BE2C (cell line): ENCODE data around the gene MINDY1.

Experiments used
- DNase-seq: peaks from one replicate; pipeline ENCODE4 v3.0.0-alpha.2; 2020
- H3K27me3 ChIP-seq: fragments of 250-450 bp; sonication (Bioruptor Pico); 2 replicates; pipeline ENCODE4 v1.5.1; 2020; ENCODE audit warnings: mild to moderate bottlenecking
- H3K36me3 ChIP-seq: fragments of 250-450 bp; sonication (Bioruptor Pico); 2 replicates; pipeline ENCODE4 v1.5.1; 2020; ENCODE audit warnings: mild to moderate bottlenecking
- H3K4me1 ChIP-seq: fragments of 250-450 bp; sonication (Bioruptor Pico); 2 replicates; pipeline ENCODE4 v1.5.1; 2020
- H3K4me3 ChIP-seq: 2 replicates; pipeline ENCODE4 v1.5.1; 2011; ENCODE audit warnings: low read depth, low read length
- H3K9me3 ChIP-seq: fragments of 250-450 bp; sonication (Bioruptor Pico); 2 replicates; pipeline ENCODE4 v1.5.1; 2020
- CTCF ChIP-seq: IDR thresholded peaks from 2 replicates; pipeline ENCODE4 v1.5.1; 2012; ENCODE audit warnings: mild to moderate bottlenecking, low read depth, low read length

The MINDY1 gene

GRCh38 chr1:151003180-151003579 is 3.5 kb downstream of the MINDY1 start:
- H3K27me3 ChIP-seq: no peaks in the 10 kb centered on the region
- no peak for DNase-seq
- no peak overlapping the region for H3K4me3 ChIP-seq
- no peaks in the 10 kb centered on the region for H3K9me3 ChIP-seq
- no peaks in the 10 kb centered on the region for H3K4me1 ChIP-seq
- no peaks in the 10 kb centered on the region; the same call in none of the 2 replicates for H3K36me3 ChIP-seq
- no peak for TF ChIP-seq CTCF

- DNase-seq: no peak
- no peak for TF ChIP-seq CTCF
- no peak overlapping the region for H3K4me3 ChIP-seq
- H3K9me3 ChIP-seq: no peaks in the 10 kb centered on the region
- H3K27me3 ChIP-seq: no peaks in the 10 kb centered on the region
- no peaks in the 10 kb centered on the region; the same call in none of the 2 replicates for H3K36me3 ChIP-seq
- H3K4me1 ChIP-seq: no peaks in the 10 kb centered on the region
These were observed 4.1 kb downstream of the MINDY1 start for GRCh38 chr1:151002611-151003010.

- Histone ChIP-seq H3K4me1 (no peaks in the 10 kb centered on the region), H3K36me3 (no peaks in the 10 kb centered on the region; the same call in none of the 2 replicates), H3K4me3 (no peak overlapping the region), H3K27me3 (no peaks in the 10 kb centered on the region), H3K9me3 (no peaks in the 10 kb centered on the region)
- no peak for TF ChIP-seq CTCF
- no peak for DNase-seq
These were observed 4.7 kb downstream of the MINDY1 start for GRCh38 chr1:151002051-151002450.

- Histone ChIP-seq H3K9me3 (no peaks in the 10 kb centered on the region), H3K4me1 (no peaks in the 10 kb centered on the region), H3K4me3 (no peak overlapping the region), H3K27me3 (no peaks in the 10 kb centered on the region), H3K36me3 (no peaks in the 10 kb centered on the region; the same call in none of the 2 replicates)
- no peak for DNase-seq
- no peak for TF ChIP-seq CTCF
These were observed 5.1 kb downstream of the MINDY1 start for GRCh38 chr1:151001602-151002001.

- H3K4me1 ChIP-seq: no peaks in the 10 kb centered on the region; the same call in 1 of the 2 replicates
- no peak overlapping the region for H3K4me3 ChIP-seq
- no peak for DNase-seq
- H3K9me3 ChIP-seq: no peaks in the 10 kb centered on the region
- no peaks in the 10 kb centered on the region; the same call in none of the 2 replicates for H3K36me3 ChIP-seq
- no peaks in the 10 kb centered on the region for H3K27me3 ChIP-seq
- no peak for TF ChIP-seq CTCF
These were observed 6.3 kb downstream of the MINDY1 start for GRCh38 chr1:151000408-151000807.

GRCh38 chr1:150999926-151000325 is 6.8 kb downstream of the MINDY1 start:
- no peaks in the 10 kb centered on the region for H3K9me3 ChIP-seq

More at GRCh38 chr1:150999926-151000325, 6.8 kb downstream of the MINDY1 start:
- H3K27me3 ChIP-seq: no peaks in the 10 kb centered on the region
- TF ChIP-seq CTCF: no peak
- H3K36me3 ChIP-seq: no peaks in the 10 kb centered on the region; the same call in none of the 2 replicates
- no peak overlapping the region for H3K4me3 ChIP-seq
- no peak for DNase-seq
- no peaks in the 10 kb centered on the region; the same call in 1 of the 2 replicates for H3K4me1 ChIP-seq
